HepG2 (cell line): ENCODE measurements around the gene SLC5A5. TPM values are rescaled to one million over a fixed set of nuclear protein-coding genes. Genes with fewer than 3 reads are reported as not detected.

Experiments used
- ATAC-seq: fragments of 200-7000 bp; cut with Tn5 transposase; 3 replicates; pipeline ENCODE4 v1.9.1; 2020; ENCODE audit warnings: mild to moderate bottlenecking, moderate library complexity
- BruUV-seq: library from RNA; stranded (reverse); fragments of 400-500 nt; replicated peaks from 2 replicates; lab custom pipeline; 2021; lab: Mats Ljungman, UMichigan
- CTCF ChIA-PET: fragments of 300-600 bp; formaldehyde crosslinking; extraction: SDS; loops from one replicate; lab custom pipeline; 2021; ENCODE audit warnings: low total read pairs, inconsistent platforms, low intra/inter-chr PET ratio; lab: Yijun Ruan, JAX
- POLR2A ChIA-PET: fragments of 350-600 bp; sonication (Branson Sonifier 250); formaldehyde crosslinking; loops from one replicate; lab custom pipeline; 2020; ENCODE audit warnings: antibody characterized with exemption, inconsistent platforms; lab: Yijun Ruan, JAX
- DNase-seq: peaks from one replicate; pipeline ENCODE4 v3.0.0-alpha.2; 2015; ENCODE audit warnings: low spot score
- FAIRE-seq: peaks from 3 replicates; lab custom pipeline; 2011; peaks lifted over from hg19 to GRCh38; lab: Jason Lieb, UNC
- H2AFZ ChIP-seq: one replicate; pipeline ENCODE4 v1.6.1; 2011; ENCODE audit warnings: low read length, inconsistent platforms
- H3K27ac ChIP-seq: fragments of 300-600 bp; 3 replicates; pipeline ENCODE4 v1.8.0; 2011; ENCODE audit warnings: mixed run types, mild to moderate bottlenecking, mixed read lengths, low read length, inconsistent platforms; ENCODE audit not compliant: insufficient read depth; ENCODE audit errors: extremely low read length
- H3K27me3 ChIP-seq, 2 experiments: fragments of 200-600 bp in 1 of 2; 2 replicates in 1 of 2; 3 replicates in 1 of 2; pipeline versions ENCODE4 v1.6.0 to v1.8.0; 2011; ENCODE audit warnings: low read length in 2 of 2, mild to moderate bottlenecking in 2 of 2, moderate library complexity in 2 of 2, inconsistent platforms in 1 of 2; ENCODE audit not compliant: insufficient read depth in 2 of 2, control insufficient read depth in 1 of 2
- H3K36me3 ChIP-seq, 2 experiments: fragments of 200-600 bp in 1 of 2; replicated peaks in 1 of 2; 2 replicates in 1 of 2; 3 replicates in 1 of 2; pipeline versions ENCODE4 v1.5.1 to v1.8.0; 2011; ENCODE audit warnings: low read length in 2 of 2, inconsistent platforms in 1 of 2; ENCODE audit not compliant: insufficient read depth in 2 of 2, control insufficient read depth in 1 of 2
- H3K4me1 ChIP-seq: 2 replicates; pipeline ENCODE4 v1.5.1; 2012; ENCODE audit warnings: low read length, inconsistent platforms; ENCODE audit not compliant: insufficient read depth
- H3K4me2 ChIP-seq: 2 replicates; pipeline ENCODE4 v1.6.0; 2011; ENCODE audit warnings: low read depth, low read length, inconsistent platforms
- H3K4me3 ChIP-seq, 3 experiments: fragments of 200-600 bp in 1 of 3; sonication (generic), shearing (Covaris generic) in 1 of 3; replicated peaks in 1 of 3; 2 replicates each; pipeline ENCODE4 v1.5.1; 2011 to 2016; ENCODE audit warnings: low read length in 3 of 3, inconsistent platforms in 2 of 3, low read depth in 2 of 3, mild to moderate bottlenecking in 2 of 3, control low read depth in 1 of 3, mixed read lengths in 1 of 3; ENCODE audit not compliant: insufficient read depth in 1 of 3
- H3K79me2 ChIP-seq: one replicate; pipeline ENCODE4 v1.6.1; 2011; ENCODE audit warnings: low read length, inconsistent platforms; ENCODE audit not compliant: insufficient read depth
- H3K9ac ChIP-seq: 2 replicates; pipeline ENCODE4 v1.6.0; 2011; ENCODE audit warnings: mild to moderate bottlenecking, low read depth, low read length, inconsistent platforms; ENCODE audit not compliant: insufficient read depth
- H3K9me3 ChIP-seq: 2 replicates; pipeline ENCODE4 v1.5.1; 2012; ENCODE audit warnings: mild to moderate bottlenecking, low read length
- H4K20me1 ChIP-seq: 2 replicates; pipeline ENCODE4 v1.6.0; 2011; ENCODE audit warnings: inconsistent platforms, mild to moderate bottlenecking, low read length, moderate library complexity; ENCODE audit not compliant: insufficient read depth
- BCL6 ChIP-seq: IDR thresholded peaks from 2 replicates; pipeline ENCODE4 v1.6.1; 2016; ENCODE audit warnings: missing genetic modification reagents, missing compliant biosample characterization
- HCFC1 ChIP-seq: fragments of 150-350 bp; IDR thresholded peaks from 2 replicates; pipeline ENCODE4 v1.6.1; 2014; ENCODE audit warnings: low read depth, low read length
- JUNB ChIP-seq: sonication (generic); formaldehyde crosslinking; IDR thresholded peaks from 2 replicates; pipeline ENCODE4 v1.8.0; 2022; ENCODE audit warnings: missing genetic modification reagents, mild to moderate bottlenecking, borderline replicate concordance
- MAFK ChIP-seq, 2 experiments: IDR thresholded peaks in 1 of 2; conservative IDR thresholded peaks in 1 of 2; 2 replicates each; pipeline ENCODE4 v1.6.1; 2011; ENCODE audit warnings: improper control_type of control experiment in 2 of 2, low read length in 2 of 2
- PAWR ChIP-seq: sonication (generic); formaldehyde crosslinking; IDR thresholded peaks from 2 replicates; pipeline ENCODE4 v1.4.0; 2020; ENCODE audit warnings: missing genetic modification reagents, mild to moderate bottlenecking, borderline replicate concordance
- SIX4 ChIP-seq: sonication (generic); formaldehyde crosslinking; IDR thresholded peaks from 2 replicates; pipeline ENCODE4 v1.4.0; 2020; ENCODE audit warnings: missing genetic modification reagents
- SKIL ChIP-seq: sonication (generic); formaldehyde crosslinking; IDR thresholded peaks from 2 replicates; pipeline ENCODE4 v1.8.0; 2022; ENCODE audit warnings: missing genetic modification reagents, mild to moderate bottlenecking, moderate library complexity, borderline replicate concordance
- THAP8 ChIP-seq: sonication (generic); formaldehyde crosslinking; IDR thresholded peaks from 2 replicates; pipeline ENCODE4 v1.5.1; 2020; ENCODE audit warnings: missing genetic modification reagents, mild to moderate bottlenecking, borderline replicate concordance
- USF2 ChIP-seq, 2 experiments: sonication (generic) in 1 of 2; formaldehyde crosslinking in 1 of 2; IDR thresholded peaks; 2 replicates each; pipeline versions ENCODE4 v1.5.1 to v1.6.1; 2011 to 2020; ENCODE audit warnings: borderline replicate concordance in 1 of 2, low read depth in 1 of 2, low read length in 1 of 2, mild to moderate bottlenecking in 1 of 2, missing genetic modification reagents in 1 of 2, moderate library complexity in 1 of 2
- ZKSCAN8 ChIP-seq: IDR thresholded peaks from 2 replicates; pipeline ENCODE4 v1.6.1; 2016; ENCODE audit warnings: borderline replicate concordance, missing genetic modification reagents, missing compliant biosample characterization
- ZNF337 ChIP-seq: sonication (generic); formaldehyde crosslinking; IDR thresholded peaks from 2 replicates; pipeline ENCODE4 v1.5.1; 2020; ENCODE audit warnings: missing genetic modification reagents, low read depth, mild to moderate bottlenecking, borderline replicate concordance
- ZNF550 ChIP-seq: sonication (generic); formaldehyde crosslinking; IDR thresholded peaks from 2 replicates; pipeline ENCODE4 v1.4.0; 2020; ENCODE audit warnings: mild to moderate bottlenecking, missing genetic modification reagents, borderline replicate concordance
- ZNF83 ChIP-seq: sonication (generic); formaldehyde crosslinking; IDR thresholded peaks from 2 replicates; pipeline ENCODE4 v1.4.0; 2020; ENCODE audit warnings: missing genetic modification reagents, mild to moderate bottlenecking, borderline replicate concordance
- WGBS: methylation state at CpG from one replicate; pipeline ENCODE4 v1.1.6; 2017; ENCODE audit warnings: low lambda C conversion rate; 5-methylcytosine and 5-hydroxymethylcytosine counted together
- in situ Hi-C: cut with HindIII; loops from 2 replicates; pipeline ENCODE4 v1.10.0; 2017; ENCODE audit warnings: low pct_unique_long_range_greater_than_20kb; ENCODE audit not compliant: extremely low pct_ligation_motif_present
- intact Hi-C: fragments of 100-400 bp; cut with micrococcal nuclease; formaldehyde crosslinking; loops from one replicate; pipeline ENCODE4 v1.10.0; 2022; ENCODE audit not compliant: unreplicated experiment
- polyA plus RNA-seq, 8 experiments: library from polyadenylated mRNA; depleted of rRNA in 3 of 8; stranded (reverse) in 7 of 8; unstranded in 1 of 8; fragments of >200 nt; fragmentation: Illumina TruSeq in 4 of 8; extraction: Trizol in 4 of 8; gene quantifications; 2 replicates each; pipeline versions ENCODE4 v1.2.1 to v1.2.3, GENCODE V29; 2011 to 2016; ENCODE audit warnings: low read depth in 4 of 8, missing spikeins in 1 of 8, mixed read lengths in 1 of 8; ENCODE audit not compliant: insufficient read depth in 1 of 8
- total RNA-seq, 5 experiments: library from RNA; depleted of rRNA; stranded (reverse); fragments of >200 nt; fragmentation: Illumina TruSeq; extraction: Trizol; gene quantifications; 2 replicates each; pipeline ENCODE4 v1.2.3, GENCODE V29; 2016; ENCODE audit warnings: low read depth in 1 of 5
- TF ChIP-seq, protein P1 (sequence below): sonication (generic); formaldehyde crosslinking; IDR thresholded peaks from 2 replicates; pipeline ENCODE4 v1.5.0; 2020; ENCODE audit warnings: missing genetic modification reagents, mild to moderate bottlenecking, borderline replicate concordance
- TF ChIP-seq, protein P2 (sequence below): sonication (generic); formaldehyde crosslinking; IDR thresholded peaks from 2 replicates; pipeline ENCODE4 v1.4.0; 2020; ENCODE audit warnings: missing genetic modification reagents, borderline replicate concordance

The SLC5A5 gene
- total and polyA plus RNA-seq, 2 of the 13 experiments (the other 11 are each of a cell fraction or from before 2014, with no cell fraction given), result not detected

- CTCF ChIA-PET, result no interaction called here
- H3K4me1 ChIP-seq, result peaks cover 51% of the 10 kb centered on the region
- intact Hi-C loops, result no loop called here
- DNase-seq (no peak), FAIRE-seq (no peak), ATAC-seq (no peak)
- BruUV-seq, result no TSS peak
- peaks cover 55% of the 10 kb centered on the region for H4K20me1 ChIP-seq
- no peak overlapping the region for H3K27ac ChIP-seq
- POLR2A ChIA-PET, result interaction anchor here (1.4 to 1.9 kb wide), 2 partner anchors 67 to 69 kb away, joined by 4 to 6 read pairs; partner anchors contain the start of gene B3GNT3
- no peak overlapping the region for H3K4me3 ChIP-seq
- H3K27me3 ChIP-seq, result peaks cover 2 to 5% of the 10 kb centered on the region in 2 experiments; a peak in 2 of 5 replicates
- no peaks in the 10 kb centered on the region for H3K9me3 ChIP-seq
- in situ Hi-C loops, result no loop called here
- no peak overlapping the region for H3K9ac ChIP-seq
- H2AFZ ChIP-seq, result no peak overlapping the region
- H3K4me2 ChIP-seq, result no peak overlapping the region
- peaks cover 27% of the 10 kb centered on the region for H3K79me2 ChIP-seq
- WGBS, result 93% methylated on average over 5 of the region's 8 CpGs
- peaks cover 14 to 33% of the 10 kb centered on the region in 2 experiments for H3K36me3 ChIP-seq
- no peak for TF ChIP-seq BCL6
- no peak for TF ChIP-seq JUNB (CRISPR knock-in tag)
- no peak for TF ChIP-seq PAWR (CRISPR knock-in tag)
- TF ChIP-seq, protein P1, sequence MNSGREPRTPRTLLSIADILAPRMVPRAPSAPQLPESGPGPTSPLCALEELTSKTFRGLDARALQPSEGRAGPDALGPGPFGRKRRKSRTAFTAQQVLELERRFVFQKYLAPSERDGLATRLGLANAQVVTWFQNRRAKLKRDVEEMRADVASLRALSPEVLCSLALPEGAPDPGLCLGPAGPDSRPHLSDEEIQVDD (CRISPR knock-in tag), result no peak
- TF ChIP-seq ZNF337 (CRISPR knock-in tag), result no peak
- no peak for TF ChIP-seq SIX4 (CRISPR knock-in tag)
- TF ChIP-seq ZNF83 (CRISPR knock-in tag), result no peak
- TF ChIP-seq SKIL (CRISPR knock-in tag), result no peak
- TF ChIP-seq ZKSCAN8 (CRISPR knock-in tag), result no peak
- TF ChIP-seq THAP8 (CRISPR knock-in tag), result 0 out of 2 replicates have a peak, but pooled peaks have one; percentile 42
- no peak for TF ChIP-seq ZNF550
- no peak for TF ChIP-seq MAFK (conservative IDR thresholded peaks at IDR 0.05 in 1 of 2, IDR thresholded peaks at IDR 0.05 in 1 of 2; ENCODE audit: low read length in 2 of 2)
- TF ChIP-seq USF2 (IDR thresholded peaks at IDR 0.05; ENCODE audit: low read depth, low read length), result no peak
- no peak for TF ChIP-seq USF2 (CRISPR knock-in tag; IDR thresholded peaks at IDR 0.05; ENCODE audit: borderline replicate concordance)
- TF ChIP-seq HCFC1, result no peak
- TF ChIP-seq, protein P2, sequence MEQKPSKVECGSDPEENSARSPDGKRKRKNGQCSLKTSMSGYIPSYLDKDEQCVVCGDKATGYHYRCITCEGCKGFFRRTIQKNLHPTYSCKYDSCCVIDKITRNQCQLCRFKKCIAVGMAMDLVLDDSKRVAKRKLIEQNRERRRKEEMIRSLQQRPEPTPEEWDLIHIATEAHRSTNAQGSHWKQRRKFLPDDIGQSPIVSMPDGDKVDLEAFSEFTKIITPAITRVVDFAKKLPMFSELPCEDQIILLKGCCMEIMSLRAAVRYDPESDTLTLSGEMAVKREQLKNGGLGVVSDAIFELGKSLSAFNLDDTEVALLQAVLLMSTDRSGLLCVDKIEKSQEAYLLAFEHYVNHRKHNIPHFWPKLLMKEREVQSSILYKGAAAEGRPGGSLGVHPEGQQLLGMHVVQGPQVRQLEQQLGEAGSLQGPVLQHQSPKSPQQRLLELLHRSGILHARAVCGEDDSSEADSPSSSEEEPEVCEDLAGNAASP (CRISPR knock-in tag), result no peak
These were observed 8.1 kb upstream of the SLC5A5 start for GRCh38 chr19:17863520-17864182.
